Activated gamma-delta T cell treated with anti-CD3 and anti-CD28 coated beads, Interleukin-2, amount 50 U/mL, for 16 hours (primary cell): Measurements from ENCODE around the gene ATP6V0D1.

Source experiments
- DNase-seq: peaks from one replicate; pipeline ENCODE4 v3.0.0-alpha.2; 2020; ENCODE audit warnings: low read depth

Gene ATP6V0D1

GRCh38 chr16:67406111-67406971 is 74.6 kb downstream of the ATP6V0D1 start:
- no peak for DNase-seq

- no peak for DNase-seq
Observed at GRCh38 chr16:67405336-67405735, 75.6 kb downstream of the ATP6V0D1 start.

GRCh38 chr16:67404740-67405226 is 76.2 kb downstream of the ATP6V0D1 start:
- DNase-seq: no peak

GRCh38 chr16:67403976-67404555 is 76.9 kb downstream of the ATP6V0D1 start:
- DNase-seq: no peak

DNA sequence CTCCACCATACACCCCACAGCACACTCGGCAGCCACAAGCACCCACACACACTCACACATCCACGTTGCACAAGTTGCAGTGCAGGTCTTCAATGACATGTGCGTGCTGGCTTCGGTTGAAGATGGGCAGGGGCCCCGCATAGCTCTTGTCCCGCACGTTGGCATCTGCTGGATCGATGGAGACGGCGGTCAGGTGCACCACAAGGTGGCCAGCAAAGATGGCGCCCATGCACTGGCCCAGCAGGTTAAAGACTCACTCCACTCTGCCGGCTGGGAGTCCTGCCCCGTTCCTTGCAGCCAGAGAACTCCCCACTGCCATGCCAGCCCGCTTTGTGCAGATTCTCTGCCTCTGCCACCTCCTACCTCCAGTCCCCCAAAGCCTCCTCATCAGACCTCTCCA is 80.1 kb downstream of the ATP6V0D1 start:
- no peak for DNase-seq

DNA sequence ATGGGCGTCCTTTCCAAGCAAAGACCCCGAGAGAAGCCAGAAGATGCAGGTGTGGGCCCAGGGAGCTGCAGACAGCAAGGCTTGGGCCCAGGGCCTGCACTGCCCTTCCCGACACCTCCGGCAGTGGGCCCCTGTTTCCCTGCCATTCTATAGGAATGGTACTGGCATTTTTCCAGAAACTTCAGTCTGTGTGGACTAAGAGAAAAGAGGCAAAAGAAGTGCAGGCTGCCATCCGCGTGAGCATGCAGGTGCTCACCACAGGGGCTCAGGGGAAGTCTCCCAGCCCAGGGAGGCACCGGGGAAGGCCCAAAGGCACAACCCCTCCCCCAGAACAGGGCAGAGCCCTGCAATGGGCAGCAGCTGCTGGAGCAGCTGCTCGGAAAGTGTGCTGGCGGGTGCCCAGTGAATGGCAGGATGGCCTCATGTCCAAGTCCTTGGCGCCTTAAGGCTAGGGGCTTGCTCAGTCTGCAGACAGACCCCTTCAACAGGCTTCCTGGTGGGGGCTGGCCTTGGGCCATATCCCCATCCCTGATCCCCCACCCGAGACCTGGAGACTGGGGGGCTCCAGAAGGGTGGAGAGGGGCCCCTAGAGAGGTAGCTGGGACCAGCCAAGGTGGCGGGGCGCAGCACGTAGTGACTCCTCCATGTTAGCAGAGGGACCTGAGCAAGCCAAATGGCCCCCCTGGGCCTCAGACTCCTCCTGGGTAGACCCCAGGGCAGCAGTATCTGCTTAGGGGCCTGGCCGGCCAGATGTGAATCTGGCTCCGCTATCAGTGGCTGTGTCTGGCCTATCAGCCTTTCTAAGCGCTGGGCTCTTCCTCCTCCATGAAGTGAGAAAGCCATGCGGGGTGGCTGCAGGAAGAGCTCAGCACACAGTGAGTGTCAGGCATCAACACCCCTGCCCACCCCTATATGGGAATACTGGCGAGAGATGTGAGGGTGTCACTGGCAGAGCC is 80.9 kb downstream of the ATP6V0D1 start:
- no peak for DNase-seq

- peak; percentile 18 for DNase-seq
Observed at GRCh38 chr16:67399218-67399733, 81.7 kb downstream of the ATP6V0D1 start.

- no peak for DNase-seq
Observed at GRCh38 chr16:67398546-67399217, 82.3 kb downstream of the ATP6V0D1 start.

- DNase-seq: no peak
Observed at GRCh38 chr16:67397812-67398545, 83.0 kb downstream of the ATP6V0D1 start.

- no peak for DNase-seq
Observed at GRCh38 chr16:67397036-67397801, 83.7 kb downstream of the ATP6V0D1 start.

DNA sequence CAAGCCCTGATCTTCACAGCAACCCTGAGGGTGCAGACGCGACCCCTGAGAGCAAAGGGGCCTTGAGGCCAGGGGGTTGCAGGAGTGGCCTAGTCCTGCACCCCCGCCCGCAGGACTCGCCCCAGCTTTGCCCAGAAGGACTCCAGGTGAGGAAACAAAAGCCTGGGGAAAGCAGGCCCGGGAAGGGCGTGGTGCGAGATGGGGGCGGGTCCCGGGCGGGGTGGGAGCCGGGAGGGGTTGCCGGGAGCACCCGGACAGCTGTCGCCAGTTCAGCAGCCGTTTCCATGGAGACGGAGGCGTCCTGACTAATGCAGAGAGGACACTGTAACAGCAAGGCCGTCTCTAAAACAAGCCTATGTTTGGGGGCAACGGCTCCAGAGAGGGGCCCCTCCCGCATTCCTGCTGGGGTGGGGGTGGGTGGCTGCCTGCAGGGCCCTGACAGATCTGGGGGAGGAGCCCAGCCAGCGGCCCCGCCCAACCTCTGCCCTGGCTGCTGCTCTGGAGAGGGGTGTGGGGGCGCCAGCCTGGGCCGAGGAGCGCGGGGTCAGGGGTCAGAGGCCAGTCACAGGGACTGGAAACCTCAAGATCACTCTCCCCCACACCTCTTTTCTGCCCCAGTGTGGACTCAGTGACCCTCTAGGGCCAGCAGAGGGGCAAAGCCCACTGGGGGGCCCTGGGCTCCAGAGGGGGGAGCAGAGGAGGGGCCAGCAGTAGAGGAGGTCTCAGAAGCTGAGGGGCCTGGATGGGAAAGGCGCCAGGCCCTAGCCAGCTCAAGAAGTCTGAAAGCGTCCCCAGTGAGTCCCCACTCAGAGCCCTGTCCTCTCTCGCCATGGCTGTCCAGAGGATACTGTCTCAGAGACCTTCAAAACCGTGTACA is 84.6 kb downstream of the ATP6V0D1 start:
- no peak for DNase-seq

DNA sequence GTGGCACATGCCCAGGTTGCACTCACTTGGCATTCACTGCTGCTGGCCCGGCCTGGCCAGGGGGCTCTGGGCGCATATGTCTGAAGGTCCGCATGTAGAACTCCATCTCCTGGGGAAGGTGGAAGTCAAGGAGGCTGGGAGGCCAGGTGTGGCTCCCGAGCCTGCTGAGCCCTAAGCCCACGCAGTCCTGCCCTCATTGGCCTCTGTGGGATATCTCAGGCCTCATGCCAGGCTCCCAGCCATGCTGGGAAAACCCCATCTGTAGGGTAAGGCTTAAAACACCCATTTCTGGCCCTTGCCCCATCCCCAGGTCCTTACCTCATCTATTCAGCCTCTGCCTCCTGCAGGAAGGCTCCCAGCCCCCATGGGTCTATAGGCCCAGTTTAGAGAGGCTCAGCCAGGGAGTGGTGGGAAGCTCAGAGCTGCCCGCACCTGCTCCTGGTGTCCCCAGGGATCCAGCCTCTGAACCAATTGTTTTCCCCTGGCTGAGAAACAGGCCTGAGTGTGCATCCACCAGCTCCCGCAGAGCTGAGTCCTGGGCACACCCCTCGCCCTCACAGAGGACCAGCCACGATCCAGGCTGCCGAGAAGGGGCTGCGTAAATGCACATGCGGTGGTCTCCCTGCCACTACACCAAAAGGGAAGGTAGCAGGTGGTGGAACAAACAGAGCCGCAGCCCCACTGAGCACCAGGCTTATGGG is 85.3 kb downstream of the ATP6V0D1 start:
- no peak for DNase-seq

DNA sequence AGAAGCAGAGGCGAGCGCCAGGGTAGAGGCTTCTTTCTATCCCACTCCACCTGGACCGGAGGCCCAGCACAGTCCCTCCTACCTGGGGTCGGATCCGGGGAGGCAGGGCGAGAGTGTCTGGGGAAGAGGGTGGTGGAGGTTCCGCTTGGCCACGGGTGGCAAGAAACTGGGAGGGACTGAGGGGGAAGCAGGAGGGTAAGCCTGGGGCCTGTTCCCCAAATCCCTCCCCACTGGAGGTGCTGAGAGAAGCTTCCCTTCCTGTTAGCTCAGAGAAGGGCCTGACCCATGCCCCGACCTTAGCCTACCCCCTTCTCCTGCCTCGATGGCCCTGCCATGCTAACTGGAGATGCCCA is 85.9 kb downstream of the ATP6V0D1 start:
- DNase-seq: no peak

GRCh38 chr16:67394155-67395104 is 86.5 kb downstream of the ATP6V0D1 start:
- no peak for DNase-seq

DNA sequence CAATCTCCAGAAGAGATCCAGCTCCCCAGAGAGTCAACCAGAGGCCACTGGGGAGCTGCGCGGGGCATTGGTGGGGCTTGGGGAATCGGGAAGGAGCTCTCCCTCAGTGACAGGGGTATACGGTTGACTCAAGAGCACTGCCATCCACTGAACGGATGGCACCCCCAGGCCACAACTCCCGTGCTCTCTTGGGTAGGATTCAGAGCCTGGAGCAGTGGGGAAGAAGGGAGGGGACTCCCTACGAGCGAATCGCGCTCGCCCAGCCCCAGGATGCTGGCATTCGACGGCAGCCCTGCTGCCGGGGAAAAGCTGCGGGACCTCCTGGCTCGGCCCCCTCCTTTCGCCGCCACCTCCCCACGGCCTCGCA is 87.2 kb downstream of the ATP6V0D1 start:
- no peak for DNase-seq

GRCh38 chr16:67393111-67393787 is 87.7 kb downstream of the ATP6V0D1 start, which contains the start of gene TPPP3:
Gene TPPP3 (minus strand): TSS chr16:67393498. CDS start chr16:67391111, 2,387 bp downstream.
- no peak for DNase-seq
